K562 (cell line): Measurements from ENCODE around the gene CYTH4.
"Not testable (repeated sequence)": the region's sequence is repeated elsewhere in the genome, so short reads cannot be mapped to it uniquely, and the experiment has no call there.

Experiments
- CTCF ChIP-seq, 3 experiments: IDR thresholded peaks in 2 of 3; conservative IDR thresholded peaks in 1 of 3; 2 replicates each; pipeline ENCODE4 v1.5.1; 2011 to 2012; ENCODE audit warnings: low read length in 3 of 3, mild to moderate bottlenecking in 3 of 3, control low read depth in 2 of 3, improper control_type of control experiment in 1 of 3, inconsistent platforms in 1 of 3, low read depth in 1 of 3, mixed read lengths in 1 of 3, moderate library complexity in 1 of 3; ENCODE audit not compliant: insufficient read depth in 2 of 3
- ZNF239 ChIP-seq: fragments of 250-450 bp; sonication (Bioruptor Pico); IDR thresholded peaks from 2 replicates; pipeline ENCODE4 v1.4.0; 2020; ENCODE audit warnings: mild to moderate bottlenecking

- TF ChIP-seq ZNF239 (CRISPR knock-in tag); CTCF (IDR thresholded peaks at IDR 0.05 in 2 of 3, conservative IDR thresholded peaks at IDR 0.05 in 1 of 3; ENCODE audit: insufficient read depth in 2 of 3, low read depth in 1 of 3, low read length in 3 of 3): not testable (repeated sequence)
These were observed 48.9 kb upstream of the CYTH4 start for GRCh38 chr22:37233371-37233750.
